ENCODE results near the gene NETO1. TPM values are rescaled to one million over a fixed set of nuclear protein-coding genes. Genes with fewer than 3 reads are reported as not detected.
A peak's percentile ranks its signal among the peaks of the same experiment; 100 is the strongest.

Gene NETO1
- not detected in 2 replicates for total RNA-seq (2014; rRNA removed; shearing (Covaris generic))

DNA sequence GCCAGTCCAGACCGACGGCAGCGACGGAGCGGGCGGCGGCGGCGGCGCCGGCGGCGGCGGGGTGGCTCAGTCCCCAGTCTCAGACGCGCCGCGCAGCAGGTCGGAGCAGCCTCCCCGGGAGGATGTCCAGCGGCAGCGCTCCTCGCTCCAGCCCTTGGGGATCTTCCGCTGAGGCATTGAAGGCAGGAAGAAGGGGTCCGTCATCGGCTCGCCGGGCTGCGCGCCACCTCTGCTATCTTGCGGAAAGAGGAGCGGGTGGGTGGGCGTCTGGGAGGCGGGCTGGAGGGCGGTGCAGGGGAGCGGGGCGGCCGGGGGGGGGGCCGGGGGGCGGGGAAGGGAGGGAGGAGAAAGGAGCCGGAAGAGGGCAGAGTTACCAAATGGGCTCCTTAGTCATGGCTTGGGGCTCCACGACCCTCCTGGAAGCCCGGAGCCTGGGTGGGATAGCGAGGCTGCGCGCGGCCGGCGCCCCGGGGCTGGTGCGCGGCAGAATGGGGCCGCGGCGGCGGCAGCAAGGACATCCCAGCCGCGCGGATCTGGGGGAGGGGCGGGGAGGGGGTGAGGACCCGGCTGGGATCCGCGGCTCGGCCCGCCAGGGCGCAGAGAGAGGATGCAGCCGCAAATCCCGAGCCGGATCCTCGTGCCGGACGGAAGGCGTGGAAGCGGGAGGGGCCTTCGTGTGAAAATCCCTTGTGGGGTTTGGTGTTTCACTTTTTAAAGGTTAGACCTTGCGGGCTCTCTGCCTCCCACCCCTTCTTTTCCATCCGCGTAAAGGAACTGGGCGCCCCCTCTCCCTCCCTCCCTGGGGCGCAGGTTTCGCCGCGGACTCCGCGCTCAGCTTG lies at the start of gene NETO1:
Gene NETO1, minus strand, starts transcription at position 242 of the 839 bp plus-strand sequence. CDS start 696 bp downstream, outside the sequence.
- no peak for DNase-seq (ENCODE audit: low spot score)

- DNase-seq (ENCODE audit: low spot score): no peak
These were observed 42.3 kb upstream of the NETO1 start for GRCh38 chr18:72910045-72910444.

GRCh38 chr18:72908181-72908580 lies 40.4 kb upstream of the NETO1 start:
- DNase-seq (ENCODE audit: low spot score): no peak

GRCh38 chr18:72903033-72903432 lies 35.2 kb upstream of the NETO1 start:
- DNase-seq (ENCODE audit: low spot score): no peak

GRCh38 chr18:72899338-72899737 lies 31.6 kb upstream of the NETO1 start:
- DNase-seq (ENCODE audit: low spot score): no peak

- DNase-seq (ENCODE audit: low spot score): no peak
These were observed 31.1 kb upstream of the NETO1 start for GRCh38 chr18:72898870-72899269.

DNA sequence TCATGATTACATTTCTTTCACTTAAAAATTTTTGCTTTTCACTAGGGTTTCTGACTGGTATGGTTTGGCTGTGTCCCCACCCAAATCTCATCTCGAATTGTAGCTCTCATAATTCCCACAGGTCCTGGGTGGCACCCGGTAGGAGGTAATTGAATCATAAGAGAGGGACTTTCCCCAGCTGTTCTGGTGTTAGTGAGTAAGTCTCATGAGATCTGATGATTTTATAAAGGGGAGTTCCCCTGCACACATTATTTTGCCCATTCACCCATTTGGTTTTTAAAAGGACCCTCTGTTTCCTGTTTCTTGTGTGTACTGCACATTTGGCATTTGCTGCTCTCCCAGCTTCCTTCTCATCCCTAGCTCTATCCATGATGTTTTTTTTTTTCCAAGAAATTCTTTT lies 27.8 kb upstream of the NETO1 start:
- DNase-seq (ENCODE audit: low spot score): no peak

DNA sequence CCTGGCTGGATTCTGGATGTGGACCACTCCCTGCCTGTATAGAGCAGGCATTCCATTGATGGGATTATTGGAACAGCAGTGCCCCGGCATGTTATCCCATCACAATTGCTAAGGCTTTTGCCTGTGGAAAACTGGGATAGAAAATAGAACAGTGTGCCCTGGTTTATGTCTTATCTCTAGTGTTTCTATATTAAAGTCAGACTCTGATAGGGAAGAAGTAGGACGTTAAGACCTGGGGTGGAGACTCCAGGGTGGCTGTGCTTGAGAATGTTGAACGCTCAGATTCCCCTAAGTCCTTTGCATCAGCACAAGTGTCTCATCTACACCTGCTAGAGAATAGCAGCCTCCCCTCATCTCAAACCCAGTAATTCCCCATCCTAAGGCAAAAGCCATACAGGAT lies 10.8 kb upstream of the NETO1 start:
- DNase-seq (ENCODE audit: low spot score): no peak

DNA sequence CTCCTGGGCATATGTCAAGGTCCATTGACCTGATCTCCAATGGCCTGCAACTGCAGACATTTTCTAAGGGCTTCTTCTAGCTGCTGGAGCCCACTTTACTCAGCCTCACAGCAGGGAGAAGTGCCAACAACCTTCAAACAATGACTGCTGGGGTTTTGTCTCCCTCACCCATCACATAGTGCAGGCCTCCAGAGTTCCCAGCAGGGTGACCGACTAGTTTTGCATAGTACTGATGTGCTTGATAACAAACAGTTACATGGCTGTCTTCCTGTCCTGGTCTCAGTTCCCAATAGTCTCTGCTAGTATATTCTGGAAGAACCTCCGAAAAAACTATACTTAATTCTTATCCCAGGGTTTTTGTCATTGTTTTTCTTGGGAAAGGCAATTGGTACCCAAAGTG lies 10.4 kb upstream of the NETO1 start:
- DNase-seq (ENCODE audit: low spot score): no peak

GRCh38 chr18:72871091-72871490 lies 3.3 kb upstream of the NETO1 start:
- peak; percentile 72 for DNase-seq (ENCODE audit: low spot score)

DNA sequence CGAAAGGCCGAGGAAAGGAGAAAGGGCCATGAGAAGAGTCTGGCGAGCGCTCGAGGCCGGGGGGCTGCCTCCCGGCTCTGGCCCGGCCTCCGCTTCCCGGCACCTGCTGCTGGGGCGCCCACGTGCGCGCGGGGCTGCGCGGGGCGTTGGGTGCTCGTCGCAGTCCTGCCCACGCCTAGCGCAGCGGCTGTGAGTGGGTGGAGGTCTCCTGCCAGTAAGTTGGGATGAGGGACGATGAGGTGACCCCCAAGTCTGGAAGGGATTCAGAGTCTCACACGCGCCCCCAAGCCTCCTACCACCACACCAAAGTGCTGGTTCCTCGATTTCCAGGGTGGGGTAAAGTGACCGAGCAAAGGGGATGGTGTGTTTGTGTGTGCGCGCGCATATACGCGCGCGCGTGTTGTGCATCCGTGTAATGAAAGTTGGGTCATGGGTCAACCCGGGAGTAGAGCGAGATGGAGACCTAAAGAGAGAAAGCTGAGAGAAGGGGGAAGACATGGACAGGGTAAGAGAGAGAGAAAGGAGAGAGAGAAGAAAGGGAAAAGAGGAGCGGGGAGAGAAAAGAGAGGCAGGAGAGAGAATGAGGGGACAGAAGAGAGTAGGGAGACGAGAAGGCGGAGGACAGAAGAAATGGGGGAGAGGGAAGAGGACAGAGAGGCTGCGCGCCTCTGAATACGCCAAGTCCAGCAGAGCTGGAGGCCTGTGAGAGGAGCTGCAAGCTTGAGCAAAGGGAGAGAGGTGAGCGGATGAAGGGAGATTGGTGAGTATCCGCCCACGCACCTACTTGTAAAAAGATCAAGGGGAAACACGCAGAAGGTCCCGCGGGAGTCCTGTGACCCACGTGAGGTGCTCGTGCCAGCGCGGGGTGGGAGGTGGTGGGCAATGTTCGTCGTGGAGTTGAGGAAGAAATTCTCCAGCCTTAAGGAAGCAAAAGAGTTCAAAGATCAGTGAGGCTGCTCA lies 1.7 kb upstream of the NETO1 start:
- DNase-seq (ENCODE audit: low spot score): no peak

- no peak for DNase-seq (ENCODE audit: low spot score)
These were observed 918 bp upstream of the NETO1 start for GRCh38 chr18:72868585-72869225.

DNA sequence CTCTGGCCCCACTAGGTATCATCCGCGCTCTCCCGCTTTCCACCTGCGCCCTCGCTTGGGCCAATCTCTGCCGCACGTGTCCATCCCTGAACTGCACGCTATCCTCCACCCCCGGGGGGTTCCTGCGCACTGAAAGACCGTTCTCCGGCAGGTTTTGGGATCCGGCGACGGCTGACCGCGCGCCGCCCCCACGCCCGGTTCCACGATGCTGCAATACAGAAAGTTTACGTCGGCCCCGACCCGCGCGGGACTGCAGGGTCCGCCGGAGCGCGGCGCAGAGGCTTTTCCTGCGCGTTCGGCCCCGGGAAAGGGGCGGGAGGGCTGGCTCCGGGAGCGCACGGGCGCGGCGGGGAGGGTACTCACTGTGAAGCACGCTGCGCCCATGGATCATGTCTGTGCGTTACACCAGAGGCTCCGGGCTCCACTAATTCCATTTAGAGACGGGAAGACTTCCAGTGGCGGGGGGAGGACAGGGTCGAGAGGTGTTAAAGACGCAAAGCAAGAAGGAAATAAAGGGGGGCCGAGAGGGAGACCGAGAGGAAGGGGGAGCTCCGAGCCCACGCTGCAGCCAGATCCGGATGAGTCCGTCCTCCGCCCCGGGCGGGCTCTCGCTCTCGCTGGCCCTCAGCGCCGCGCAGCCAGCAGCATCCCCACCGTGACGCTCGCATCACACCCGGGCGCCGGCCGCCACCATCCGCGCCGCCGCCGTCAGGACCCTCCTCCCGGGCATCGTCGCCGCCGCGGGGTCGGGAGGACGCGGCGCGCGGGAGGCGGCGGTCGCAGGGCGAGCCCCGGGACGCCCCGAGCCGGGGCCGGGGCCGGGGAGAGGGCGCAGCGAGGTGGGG lies 664 bp downstream of the NETO1 start:
- DNase-seq (ENCODE audit: low spot score): no peak

DNA sequence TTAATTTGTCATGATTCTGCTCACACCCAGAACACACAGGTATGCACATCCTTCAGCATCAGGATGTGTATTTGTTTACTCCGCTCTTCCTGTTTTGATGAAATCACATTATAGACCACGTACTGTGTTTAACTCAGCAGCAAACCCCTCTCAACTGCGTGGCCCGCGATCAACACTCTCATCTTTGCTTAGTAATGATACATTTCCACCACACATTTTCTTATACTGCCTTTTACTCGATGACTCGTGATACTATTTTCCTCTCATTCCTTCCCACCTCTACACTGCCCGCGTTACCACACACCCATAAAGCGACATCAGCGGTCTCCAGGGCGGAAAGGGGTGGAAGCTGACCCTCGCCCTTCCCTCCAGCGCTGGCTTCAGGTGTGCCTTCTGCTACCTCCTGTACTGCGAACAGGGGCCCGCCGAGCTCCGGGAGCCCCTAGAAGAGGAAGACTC lies 1.3 kb downstream of the NETO1 start:
- DNase-seq (ENCODE audit: low spot score): no peak

- no peak for DNase-seq (ENCODE audit: low spot score)
These were observed 4.0 kb downstream of the NETO1 start for GRCh38 chr18:72863754-72864153.

DNA sequence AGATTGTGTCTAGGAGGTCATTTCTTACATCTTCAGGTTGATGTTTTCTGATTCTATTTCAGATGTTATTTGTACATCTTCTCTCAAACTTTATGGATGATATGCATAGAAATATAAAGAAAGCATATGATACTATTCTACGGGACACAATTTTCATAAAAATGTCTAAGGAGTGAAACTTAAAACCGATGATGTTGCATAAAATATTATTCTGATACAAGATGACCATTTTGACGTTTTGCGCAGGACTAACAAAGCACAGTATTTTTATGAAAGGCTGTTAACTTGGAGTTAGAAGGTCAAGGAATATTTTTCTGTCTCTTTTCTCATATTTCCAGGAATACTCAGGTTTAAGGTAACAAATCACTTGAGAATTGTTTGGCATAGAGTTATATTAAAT lies 8.7 kb downstream of the NETO1 start:
- no peak for DNase-seq (ENCODE audit: low spot score)

GRCh38 chr18:72849671-72850070 lies 18.1 kb downstream of the NETO1 start:
- DNase-seq (ENCODE audit: low spot score): no peak

DNA sequence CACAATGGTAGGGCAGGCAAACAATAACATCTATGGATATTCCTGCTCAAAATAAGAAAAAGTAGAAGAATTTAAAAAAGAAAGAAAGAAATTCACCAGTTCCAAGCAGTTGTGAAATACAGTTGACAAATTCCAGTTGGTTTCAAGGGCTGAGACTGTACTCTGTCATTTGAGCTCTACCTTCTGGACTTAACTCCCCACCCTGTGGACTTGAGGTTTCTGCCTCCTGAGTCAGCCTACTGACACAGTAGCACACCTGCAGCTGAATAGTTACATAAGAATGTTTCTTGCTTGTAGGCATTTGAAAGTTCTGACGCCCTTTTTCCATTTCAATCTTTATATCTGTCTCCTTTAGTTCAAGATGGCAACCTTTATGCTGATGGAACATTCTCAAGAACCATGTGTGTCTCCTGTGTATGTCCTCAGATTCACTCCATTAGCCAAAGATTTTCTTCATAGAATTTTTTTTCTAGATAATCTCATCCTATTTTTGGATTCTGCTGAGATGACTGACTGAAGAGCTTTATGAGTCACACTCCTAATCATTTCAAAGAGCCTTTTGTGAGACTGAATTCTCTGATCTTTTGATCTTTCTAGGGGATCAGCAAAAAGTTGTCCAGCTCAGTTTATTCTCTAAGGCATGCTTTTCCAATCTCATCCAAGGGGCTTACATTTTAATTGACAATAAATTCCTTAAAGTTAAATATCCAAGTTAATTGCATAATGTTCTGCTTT lies 19.1 kb downstream of the NETO1 start:
- DNase-seq (ENCODE audit: low spot score): no peak

- DNase-seq (ENCODE audit: low spot score): no peak
These were observed 20.0 kb downstream of the NETO1 start for GRCh38 chr18:72847771-72848170.
